ENCODE results near the gene COL8A2.
"Not testable (repeated sequence)": the region's sequence is repeated elsewhere in the genome, so short reads cannot be mapped to it uniquely, and the experiment has no call there.

COL8A2 gene

GRCh38 chr1:36125129-36125991 lies at the start of gene COL8A2:
TSS of gene COL8A2 (minus strand) at chr1:36125222. CDS start at chr1:36100242, 24,980 bp downstream.
- no peak for DNase-seq

GRCh38 chr1:36174713-36175112 lies 49.7 kb upstream of the COL8A2 start:
- no peak for DNase-seq

DNA sequence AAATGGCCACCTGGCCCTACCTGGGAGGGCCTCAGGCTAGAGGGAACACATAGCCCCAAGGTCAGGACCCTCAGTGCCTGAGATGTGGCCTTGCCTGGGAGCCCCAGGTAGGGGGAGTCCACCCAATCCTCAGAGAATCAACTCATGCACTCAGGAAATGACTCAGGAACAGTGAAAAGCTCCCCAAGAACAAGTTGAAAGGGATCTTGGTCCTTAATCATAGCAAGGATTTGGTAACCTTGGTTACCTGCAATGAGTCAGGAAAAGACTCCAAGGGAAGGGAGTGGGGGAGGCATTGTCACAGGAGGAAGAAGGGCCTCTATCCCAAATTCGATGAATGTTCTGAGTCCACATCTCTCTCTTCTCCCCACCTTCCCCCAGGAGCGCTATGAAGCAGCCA lies 48.0 kb upstream of the COL8A2 start:
- DNase-seq: no peak

DNA sequence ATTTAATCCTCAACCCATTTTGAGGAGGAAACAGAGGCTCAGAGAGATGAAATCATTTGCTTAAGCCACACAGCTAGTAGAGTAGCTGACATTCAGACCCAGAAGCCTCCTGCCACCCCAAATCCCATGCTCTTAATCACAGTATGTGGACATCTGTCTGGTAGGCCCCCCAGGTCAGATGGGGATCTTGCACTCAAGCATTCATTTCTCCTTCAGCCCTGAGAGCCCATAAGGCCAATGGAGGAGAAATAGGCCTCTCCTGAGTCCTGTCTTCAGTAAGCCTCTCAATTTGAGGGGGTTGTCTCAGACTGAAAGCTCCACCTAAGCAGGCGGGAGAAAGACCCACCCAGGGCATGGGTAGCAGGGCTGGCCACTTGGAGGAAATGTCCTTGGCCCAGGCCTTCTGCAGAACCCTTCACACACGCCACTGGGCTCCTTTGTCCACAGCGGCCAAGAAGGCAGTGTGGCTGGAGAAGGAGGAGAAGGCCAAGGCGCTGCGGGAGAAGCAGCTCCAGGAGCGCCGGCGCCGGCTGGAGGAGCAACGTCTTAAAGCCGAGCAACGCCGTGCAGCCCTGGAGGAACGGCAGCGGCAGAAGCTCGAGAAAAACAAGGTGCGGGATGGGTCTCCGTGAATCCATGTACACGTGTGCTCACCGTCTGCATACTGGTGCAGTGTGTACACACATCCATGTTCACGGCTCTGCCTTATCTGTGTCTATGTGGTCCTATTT lies 47.2 kb upstream of the COL8A2 start:
- DNase-seq: no peak

GRCh38 chr1:36170643-36171412 lies 45.8 kb upstream of the COL8A2 start:
- DNase-seq: no peak

- DNase-seq: no peak
These were observed 43.5 kb upstream of the COL8A2 start for GRCh38 chr1:36168514-36168913.

GRCh38 chr1:36166938-36167905 lies 42.2 kb upstream of the COL8A2 start:
- no peak for DNase-seq

- DNase-seq: no peak
These were observed 41.1 kb upstream of the COL8A2 start for GRCh38 chr1:36166136-36166535.

- no peak for DNase-seq
These were observed 40.1 kb upstream of the COL8A2 start for GRCh38 chr1:36165145-36165544.

DNA sequence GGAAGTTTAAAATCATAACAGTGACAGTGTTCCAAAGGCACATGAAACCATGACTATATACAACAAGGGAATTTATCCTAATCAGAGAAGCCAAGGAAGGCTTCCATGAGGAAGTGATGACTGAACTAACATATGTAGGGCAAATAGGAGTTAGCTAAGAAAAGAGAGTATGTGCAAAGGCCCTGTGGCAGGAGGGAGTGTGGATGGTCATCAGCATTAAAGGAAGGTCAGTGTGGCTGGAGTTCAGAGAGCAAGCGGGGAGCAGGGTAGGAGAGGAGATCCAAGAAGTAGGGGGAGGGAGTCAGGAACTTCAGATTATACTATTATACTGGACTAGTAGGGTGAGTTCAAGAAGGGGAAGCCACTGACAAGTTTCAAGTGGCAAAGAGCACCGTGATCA lies 39.3 kb upstream of the COL8A2 start:
- no peak for DNase-seq

GRCh38 chr1:36163426-36163825 lies 38.4 kb upstream of the COL8A2 start:
- DNase-seq: no peak

DNA sequence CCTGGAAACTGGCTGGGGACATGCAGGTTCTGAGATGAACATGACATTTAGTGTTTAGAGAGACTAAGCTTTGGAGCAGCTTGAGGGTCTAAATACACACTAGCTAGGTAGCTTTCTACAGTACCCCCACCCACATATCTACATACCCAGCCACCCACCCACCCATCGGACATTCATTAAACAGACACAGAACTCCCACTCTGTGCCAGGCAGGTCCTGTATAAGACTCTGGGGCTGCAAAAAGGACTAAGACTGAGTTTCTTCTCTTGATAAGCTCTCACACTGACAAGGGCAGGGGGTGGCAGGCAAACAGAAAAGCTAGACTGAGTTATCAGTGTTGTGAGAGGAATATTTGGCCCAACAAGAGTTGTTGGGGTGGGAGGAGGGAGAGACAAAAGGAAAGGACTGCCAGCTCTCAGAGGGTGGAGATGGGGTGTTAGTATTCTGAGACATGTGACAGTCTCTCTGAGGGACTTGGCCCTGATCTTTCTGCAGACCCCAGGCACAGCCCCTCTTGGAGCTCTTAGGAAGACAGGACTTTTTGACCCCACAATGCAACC lies 37.7 kb upstream of the COL8A2 start:
- DNase-seq: no peak

DNA sequence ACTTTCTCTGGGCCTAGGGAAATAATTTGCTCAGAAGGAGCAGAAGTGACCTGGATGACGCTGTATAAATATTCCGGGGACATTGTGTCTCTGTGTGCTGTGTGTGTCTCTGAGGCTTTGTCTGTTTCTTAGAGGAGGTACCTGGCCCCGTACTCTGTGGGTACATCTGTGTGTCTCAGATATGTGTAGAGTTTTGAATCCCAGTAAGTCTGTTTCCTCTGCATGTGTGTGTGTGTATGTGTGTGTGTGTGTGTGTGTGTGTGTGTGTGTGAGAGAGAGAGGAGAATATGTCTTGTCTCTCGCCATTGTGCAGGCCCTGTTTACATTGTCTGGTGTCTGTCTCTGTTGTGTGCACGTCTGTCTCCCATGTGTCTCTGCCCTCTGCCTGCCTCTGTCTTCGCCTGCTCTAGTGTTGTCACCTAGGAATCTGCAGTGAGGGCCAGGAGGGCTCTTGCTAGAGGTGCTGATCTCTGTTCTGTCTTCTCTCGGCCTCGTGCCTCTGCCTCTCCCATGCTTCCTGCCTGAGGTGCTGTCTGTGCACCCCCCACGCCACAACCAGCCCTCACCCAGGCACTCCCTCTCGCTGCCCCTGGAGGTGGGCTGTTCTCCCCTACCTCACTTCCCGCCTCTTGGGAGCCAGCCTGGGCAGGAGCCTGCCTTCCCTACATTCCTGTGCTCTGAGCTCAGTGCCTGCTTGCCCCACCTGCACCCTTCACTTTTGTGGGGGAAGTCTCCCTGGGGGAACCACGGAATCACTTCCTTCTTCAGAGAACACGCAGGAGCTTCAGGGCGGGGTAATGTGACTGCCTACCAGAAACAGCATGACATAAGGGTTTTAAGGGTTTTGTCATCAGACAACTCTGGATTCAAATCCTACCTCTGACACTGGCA lies 36.9 kb upstream of the COL8A2 start:
- DNase-seq: no peak

- DNase-seq: no peak
These were observed 36.0 kb upstream of the COL8A2 start for GRCh38 chr1:36160949-36161485.

GRCh38 chr1:36160388-36160948 lies 35.4 kb upstream of the COL8A2 start:
- no peak for DNase-seq

DNA sequence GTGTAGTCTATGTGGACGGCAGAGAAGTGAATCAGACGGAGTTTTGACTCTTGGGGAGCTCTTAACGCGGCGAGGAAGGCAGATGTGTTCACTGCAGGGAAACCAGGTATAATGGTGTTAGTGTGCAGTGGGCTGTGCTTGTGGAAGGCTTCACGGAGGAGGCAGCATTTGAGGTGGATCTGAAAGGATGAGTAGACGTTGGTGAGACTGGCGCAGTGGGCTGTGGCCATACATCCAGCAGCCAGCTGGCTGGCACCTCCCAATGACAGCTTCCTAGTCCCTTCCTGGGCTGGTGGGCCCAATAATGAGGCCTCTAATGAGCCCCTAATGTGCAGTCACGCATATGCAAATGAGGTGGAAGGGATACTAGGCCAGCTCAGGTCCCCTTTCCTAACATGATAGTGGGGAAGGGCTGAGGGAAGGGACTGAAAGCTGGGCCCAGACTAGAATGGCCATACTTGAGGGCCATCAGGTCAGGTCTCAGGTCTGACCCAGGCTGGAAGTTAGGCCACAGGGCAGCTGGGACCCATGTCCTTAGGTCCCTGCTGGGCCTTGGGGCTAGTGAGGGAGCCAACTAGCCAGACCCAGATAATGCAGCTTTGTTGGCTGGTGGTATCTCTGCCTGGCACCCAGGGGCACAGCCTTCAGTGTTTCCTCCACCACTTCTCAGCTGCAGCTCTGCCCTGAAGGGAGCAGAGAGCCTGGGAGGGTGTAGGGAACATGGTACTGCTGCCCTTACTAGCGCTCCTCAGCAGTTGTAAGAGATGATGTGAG lies 34.8 kb upstream of the COL8A2 start:
- no peak for DNase-seq

GRCh38 chr1:36158827-36159252 lies 33.8 kb upstream of the COL8A2 start:
- DNase-seq: not testable (repeated sequence)

- DNase-seq: no peak
These were observed 33.2 kb upstream of the COL8A2 start for GRCh38 chr1:36157973-36158826.
